ENCODE measurements around the gene HBB. TPM values are rescaled to one million over a fixed set of nuclear protein-coding genes. Genes with fewer than 3 reads are reported as not detected.
A peak's percentile ranks its signal among the peaks of the same experiment; 100 is the strongest.

Gene HBB
- total RNA-seq, 1 donor = not detected

GRCh38 chr11:5210376-5210885 lies 16.4 kb downstream of the HBB start:
- Histone ChIP-seq H3K36me3 (ENCODE audit: insufficient read depth, low read length) (no peaks in the 10 kb centered on the region), H3K27me3 (ENCODE audit: insufficient read depth, low read length) (no peaks in the 10 kb centered on the region), H4K20me1 (ENCODE audit: insufficient read depth, low read length) (no peaks in the 10 kb centered on the region), H2AFZ (ENCODE audit: low read length) (peak overlapping the region; percentile 50), H3K4me2 (ENCODE audit: insufficient read depth, low read length) (no peak overlapping the region), H3K9me3 (ENCODE audit: low read depth, low read length) (no peaks in the 10 kb centered on the region), H3K4me3 (ENCODE audit: insufficient read depth, low read length) (no peak overlapping the region), H3K27ac (ENCODE audit: low read depth, low read length) (no peak overlapping the region), H3K4me1 (ENCODE audit: insufficient read depth, low read length) (no peaks in the 10 kb centered on the region), H3K79me2 (ENCODE audit: insufficient read depth, low read length) (no peaks in the 10 kb centered on the region)
- no peak for TF ChIP-seq CTCF (IDR thresholded peaks at IDR 0.05; ENCODE audit: extremely low read depth, low read depth, low read length)
- no peak for DNase-seq (ENCODE audit: insufficient read length, low spot score, missing footprints)

- no peak overlapping the region for H3K4me2 ChIP-seq (ENCODE audit: insufficient read depth, low read length)
- H2AFZ ChIP-seq (ENCODE audit: low read length) = no peak overlapping the region
- no peaks in the 10 kb centered on the region for H3K4me1 ChIP-seq (ENCODE audit: insufficient read depth, low read length)
- no peaks in the 10 kb centered on the region for H3K27me3 ChIP-seq (ENCODE audit: insufficient read depth, low read length)
- no peaks in the 10 kb centered on the region for H3K36me3 ChIP-seq (ENCODE audit: insufficient read depth, low read length)
- no peaks in the 10 kb centered on the region for H3K9me3 ChIP-seq (ENCODE audit: low read depth, low read length)
- peak; percentile 70 for TF ChIP-seq CTCF (IDR thresholded peaks at IDR 0.05; ENCODE audit: extremely low read depth, low read depth, low read length)
- no peaks in the 10 kb centered on the region for H4K20me1 ChIP-seq (ENCODE audit: insufficient read depth, low read length)
- peak; percentile 66 for DNase-seq (ENCODE audit: insufficient read length, low spot score, missing footprints)
- no peak overlapping the region for H3K27ac ChIP-seq (ENCODE audit: low read depth, low read length)
- H3K79me2 ChIP-seq (ENCODE audit: insufficient read depth, low read length) = no peaks in the 10 kb centered on the region
- H3K4me3 ChIP-seq (ENCODE audit: insufficient read depth, low read length) = no peak overlapping the region
Observed at GRCh38 chr11:5204787-5205186, 22.1 kb downstream of the HBB start.

- no peak for TF ChIP-seq CTCF (IDR thresholded peaks at IDR 0.05; ENCODE audit: extremely low read depth, low read depth, low read length)
- no peak overlapping the region for H3K4me3 ChIP-seq (ENCODE audit: insufficient read depth, low read length)
- H3K79me2 ChIP-seq (ENCODE audit: insufficient read depth, low read length) = no peaks in the 10 kb centered on the region
- H3K4me1 ChIP-seq (ENCODE audit: insufficient read depth, low read length) = no peaks in the 10 kb centered on the region
- no peak overlapping the region for H3K4me2 ChIP-seq (ENCODE audit: insufficient read depth, low read length)
- H4K20me1 ChIP-seq (ENCODE audit: insufficient read depth, low read length) = no peaks in the 10 kb centered on the region
- no peaks in the 10 kb centered on the region for H3K27me3 ChIP-seq (ENCODE audit: insufficient read depth, low read length)
- no peaks in the 10 kb centered on the region for H3K9me3 ChIP-seq (ENCODE audit: low read depth, low read length)
- no peaks in the 10 kb centered on the region for H3K36me3 ChIP-seq (ENCODE audit: insufficient read depth, low read length)
- H2AFZ ChIP-seq (ENCODE audit: low read length) = no peak overlapping the region
- no peak overlapping the region for H3K27ac ChIP-seq (ENCODE audit: low read depth, low read length)
- no peak for DNase-seq (ENCODE audit: insufficient read length, low spot score, missing footprints)
Observed at GRCh38 chr11:5203366-5203765, 23.5 kb downstream of the HBB start.

- no peaks in the 10 kb centered on the region for H3K9me3 ChIP-seq (ENCODE audit: low read depth, low read length)
- no peaks in the 10 kb centered on the region for H3K36me3 ChIP-seq (ENCODE audit: insufficient read depth, low read length)
- H4K20me1 ChIP-seq (ENCODE audit: insufficient read depth, low read length) = no peaks in the 10 kb centered on the region
- H2AFZ ChIP-seq (ENCODE audit: low read length) = peak within 1 kb of the TSS; percentile 34
- H3K79me2 ChIP-seq (ENCODE audit: insufficient read depth, low read length) = no peaks in the 10 kb centered on the region
- no peaks in the 10 kb centered on the region for H3K27me3 ChIP-seq (ENCODE audit: insufficient read depth, low read length)
- no peak within 1 kb of the TSS for H3K27ac ChIP-seq (ENCODE audit: low read depth, low read length)
- no peak for DNase-seq (ENCODE audit: insufficient read length, low spot score, missing footprints)
- no peak within 1 kb of the TSS for H3K4me3 ChIP-seq (ENCODE audit: insufficient read depth, low read length)
- no peak for TF ChIP-seq CTCF (IDR thresholded peaks at IDR 0.05; ENCODE audit: extremely low read depth, low read depth, low read length)
- H3K4me1 ChIP-seq (ENCODE audit: insufficient read depth, low read length) = peaks cover 2% of the 10 kb centered on the region
- no peak within 1 kb of the TSS for H3K4me2 ChIP-seq (ENCODE audit: insufficient read depth, low read length)
Observed at GRCh38 chr11:5200582-5200981, 26.3 kb downstream of the HBB start, which contains the start of gene OR51V1. TSS of gene OR51V1 (minus strand) at chr11:5200682. CDS start at chr11:5200682, 0 bp downstream.
